ENCODE data around the gene FAM53B.

GRCh38 chr10:124701038-124701365 lies 43.2 kb downstream of the FAM53B start:
- TF ChIP-seq POLR2A (IDR thresholded peaks at IDR 0.05) = no peak
- no peak for TF ChIP-seq POLR2AphosphoS5 (IDR thresholded peaks at IDR 0.05)
